CD4-positive, alpha-beta T cell (primary cell): ENCODE data around the gene PDLIM7. TPM values are rescaled to one million over a fixed set of nuclear protein-coding genes. Genes with fewer than 3 reads are reported as not detected.
A peak's percentile ranks its signal among the peaks of the same experiment; 100 is the strongest.

Experiments
- ATAC-seq: fragments of 200-7000 bp; cut with Tn5 transposase; one replicate; pipeline ENCODE4 v1.10.0; 2022; ENCODE audit warnings: mild to moderate bottlenecking; ENCODE audit not compliant: poor library complexity
- CTCF ChIA-PET: fragments of 350-600 bp; sonication (Branson Sonifier 250); formaldehyde crosslinking; loops from one replicate; lab custom pipeline; 2021; ENCODE audit warnings: antibody characterized with exemption, inconsistent platforms; lab: Charles Lee
- POLR2A ChIA-PET: fragments of 350-600 bp; sonication (Branson Sonifier 250); formaldehyde crosslinking; loops from one replicate; lab custom pipeline; 2021; ENCODE audit warnings: antibody characterized with exemption, inconsistent platforms; lab: Charles Lee
- DNase-seq, 14 experiments: peaks; one replicate each; pipeline ENCODE4 v3.0.0-alpha.2; 2013 to 2020; ENCODE audit warnings: mixed read lengths in 2 of 14
- H3K27ac ChIP-seq, 2 donors: one replicate each; pipeline versions ENCODE4 v1.5.1 to v1.7.0; 2013; ENCODE audit warnings: low read length in 2 of 2, low read depth in 1 of 2, mild to moderate bottlenecking in 1 of 2
- H3K27me3 ChIP-seq, 2 experiments: 1 replicate in 1 of 2; 2 replicates in 1 of 2; pipeline versions ENCODE4 v1.6.1 to v1.7.0; 2013; ENCODE audit warnings: low read length in 2 of 2, control low read depth in 1 of 2, mild to moderate bottlenecking in 1 of 2, moderate library complexity in 1 of 2; ENCODE audit not compliant: insufficient read depth in 2 of 2, control insufficient read depth in 1 of 2
- H3K36me3 ChIP-seq: one replicate; pipeline ENCODE4 v1.6.1; 2013; ENCODE audit warnings: low read length, control low read depth; ENCODE audit not compliant: insufficient read depth
- H3K4me1 ChIP-seq: one replicate; pipeline ENCODE4 v1.6.1; 2013; ENCODE audit warnings: low read length, control low read depth; ENCODE audit not compliant: insufficient read depth
- H3K4me3 ChIP-seq: one replicate; pipeline ENCODE4 v1.5.1; 2013; ENCODE audit warnings: mild to moderate bottlenecking, low read length, moderate library complexity
- H3K9me3 ChIP-seq, 2 experiments: 1 replicate in 1 of 2; 2 replicates in 1 of 2; pipeline versions ENCODE4 v1.6.1 to v1.7.0; 2013; ENCODE audit warnings: low read length in 2 of 2, mild to moderate bottlenecking in 2 of 2, control low read depth in 1 of 2, moderate library complexity in 1 of 2; ENCODE audit not compliant: control insufficient read depth in 1 of 2, insufficient read depth in 1 of 2
- H3K27ac Mint-ChIP-seq: one replicate; pipeline ENCODE4 v1.8.0; 2020; ENCODE audit warnings: mixed read lengths
- H3K27me3 Mint-ChIP-seq: one replicate; pipeline ENCODE4 v1.8.0; 2021; ENCODE audit warnings: mixed read lengths
- H3K36me3 Mint-ChIP-seq: one replicate; pipeline ENCODE4 v1.8.0; 2021; ENCODE audit warnings: low read depth, mixed read lengths
- H3K4me1 Mint-ChIP-seq: one replicate; pipeline ENCODE4 v1.8.0; 2021; ENCODE audit warnings: low read depth, mixed read lengths
- H3K4me3 Mint-ChIP-seq: one replicate; pipeline ENCODE4 v1.8.0; 2020; ENCODE audit warnings: mild to moderate bottlenecking, mixed read lengths
- H3K9me3 Mint-ChIP-seq: one replicate; pipeline ENCODE4 v1.8.0; 2020; ENCODE audit warnings: mixed read lengths
- intact Hi-C, 2 experiments: fragments of 100-400 bp; cut with DNase I in 1 of 2; cut with micrococcal nuclease in 1 of 2; formaldehyde crosslinking; loops; one replicate each; pipeline versions ENCODE4 v1.15.1 to v1.9.0; 2023 to 2025; cut with DNase I, micrococcal nuclease
- total RNA-seq, 174 experiments: library from RNA in 2 of 174; stranded (reverse) in 2 of 174; gene quantifications; one replicate each; pipeline ENCODE4 v1.2.3 and lab custom pipeline; 2021 to 2026
- TF ChIP-seq, protein P1 (sequence below): fragments of 200-600 bp; IDR thresholded peaks from one replicate; pipeline ENCODE4 v1.8.0; 2022; ENCODE audit warnings: antibody characterized with exemption, mild to moderate bottlenecking

PDLIM7 gene
- total RNA-seq, 2 experiments from 2014 or later = 5.2 to 6.0 TPM

DNA sequence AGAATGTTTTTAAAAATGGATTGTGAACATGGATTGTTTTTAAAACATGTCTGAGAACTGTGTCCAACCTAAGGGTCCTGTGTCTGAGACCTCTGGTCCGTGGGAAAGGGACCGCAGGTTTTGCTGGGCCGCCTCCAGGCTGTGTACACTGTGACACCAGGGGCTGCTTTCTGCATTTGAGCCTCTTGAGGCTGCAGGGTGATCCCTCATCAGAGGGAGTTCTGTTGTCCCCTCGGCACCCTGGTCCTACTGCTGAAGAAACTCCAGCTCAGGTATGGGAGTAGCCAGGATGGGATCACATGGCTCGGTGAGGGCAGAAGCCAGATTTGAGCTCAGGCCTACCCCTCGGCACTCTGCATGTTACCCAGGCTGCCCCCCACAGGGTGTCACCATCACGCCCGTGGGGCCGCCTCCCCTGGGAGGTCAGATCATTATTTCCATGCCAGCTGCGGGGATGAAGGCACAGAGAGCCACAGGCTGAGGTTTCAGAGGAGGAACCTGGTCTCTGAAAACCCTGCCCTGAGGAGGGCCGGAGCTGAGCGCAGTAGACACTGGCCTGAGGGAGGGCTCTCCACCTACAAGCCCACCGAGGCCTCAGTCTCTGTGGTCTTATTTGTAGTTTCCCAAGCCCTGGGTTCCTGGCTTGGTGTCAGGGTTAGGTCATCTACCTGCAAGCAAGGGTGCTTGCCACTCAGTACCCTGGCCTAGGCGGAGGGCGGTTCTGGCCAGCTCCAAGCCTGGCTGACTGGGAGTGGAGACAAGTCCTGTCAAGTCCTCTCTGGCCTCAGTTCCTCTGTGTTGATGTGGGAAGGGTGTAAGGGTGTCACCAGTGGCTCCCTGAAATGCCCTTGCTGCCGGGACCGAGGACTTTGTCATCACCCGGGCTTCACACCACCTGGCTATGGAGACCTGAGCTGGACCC lies 48.0 kb downstream of the PDLIM7 start:
- H3K9me3 Mint-ChIP-seq = no peaks in the 10 kb centered on the region
- no peaks in the 10 kb centered on the region for H3K27me3 ChIP-seq
- ChIA-PET POLR2A (interaction anchor here (0.6 to 15.3 kb wide), 8 partner anchors 9 to 149 kb away, joined by 3 to 661 read pairs (median 10); partner anchors contain the start of genes F12, GRK6, PDLIM7 and PFN3), CTCF (interaction anchor here (0.9 to 16.6 kb wide), 4 partner anchors 18 to 59 kb away, joined by 3 to 352 read pairs (median 3); partner anchors contain the start of genes F12 and PFN3)
- ATAC-seq (no peak), DNase-seq (no peak)
- no peak overlapping the region for H3K27ac ChIP-seq
- no peaks in the 10 kb centered on the region for H3K27me3 Mint-ChIP-seq
- intact Hi-C loops = no loop called here
- peak overlapping the region; percentile 49 for H3K27ac Mint-ChIP-seq
- no peaks in the 10 kb centered on the region for H3K36me3 ChIP-seq
- H3K4me3 ChIP-seq = no peak overlapping the region
- peaks cover 64% of the 10 kb centered on the region for H3K4me1 Mint-ChIP-seq
- peaks cover 69% of the 10 kb centered on the region for H3K4me1 ChIP-seq
- H3K9me3 ChIP-seq = no peaks in the 10 kb centered on the region
- TF ChIP-seq, protein P1, sequence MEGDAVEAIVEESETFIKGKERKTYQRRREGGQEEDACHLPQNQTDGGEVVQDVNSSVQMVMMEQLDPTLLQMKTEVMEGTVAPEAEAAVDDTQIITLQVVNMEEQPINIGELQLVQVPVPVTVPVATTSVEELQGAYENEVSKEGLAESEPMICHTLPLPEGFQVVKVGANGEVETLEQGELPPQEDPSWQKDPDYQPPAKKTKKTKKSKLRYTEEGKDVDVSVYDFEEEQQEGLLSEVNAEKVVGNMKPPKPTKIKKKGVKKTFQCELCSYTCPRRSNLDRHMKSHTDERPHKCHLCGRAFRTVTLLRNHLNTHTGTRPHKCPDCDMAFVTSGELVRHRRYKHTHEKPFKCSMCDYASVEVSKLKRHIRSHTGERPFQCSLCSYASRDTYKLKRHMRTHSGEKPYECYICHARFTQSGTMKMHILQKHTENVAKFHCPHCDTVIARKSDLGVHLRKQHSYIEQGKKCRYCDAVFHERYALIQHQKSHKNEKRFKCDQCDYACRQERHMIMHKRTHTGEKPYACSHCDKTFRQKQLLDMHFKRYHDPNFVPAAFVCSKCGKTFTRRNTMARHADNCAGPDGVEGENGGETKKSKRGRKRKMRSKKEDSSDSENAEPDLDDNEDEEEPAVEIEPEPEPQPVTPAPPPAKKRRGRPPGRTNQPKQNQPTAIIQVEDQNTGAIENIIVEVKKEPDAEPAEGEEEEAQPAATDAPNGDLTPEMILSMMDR = no peak
- H3K36me3 Mint-ChIP-seq = peaks cover 18% of the 10 kb centered on the region
- H3K4me3 Mint-ChIP-seq = peak overlapping the region; percentile 71

DNA sequence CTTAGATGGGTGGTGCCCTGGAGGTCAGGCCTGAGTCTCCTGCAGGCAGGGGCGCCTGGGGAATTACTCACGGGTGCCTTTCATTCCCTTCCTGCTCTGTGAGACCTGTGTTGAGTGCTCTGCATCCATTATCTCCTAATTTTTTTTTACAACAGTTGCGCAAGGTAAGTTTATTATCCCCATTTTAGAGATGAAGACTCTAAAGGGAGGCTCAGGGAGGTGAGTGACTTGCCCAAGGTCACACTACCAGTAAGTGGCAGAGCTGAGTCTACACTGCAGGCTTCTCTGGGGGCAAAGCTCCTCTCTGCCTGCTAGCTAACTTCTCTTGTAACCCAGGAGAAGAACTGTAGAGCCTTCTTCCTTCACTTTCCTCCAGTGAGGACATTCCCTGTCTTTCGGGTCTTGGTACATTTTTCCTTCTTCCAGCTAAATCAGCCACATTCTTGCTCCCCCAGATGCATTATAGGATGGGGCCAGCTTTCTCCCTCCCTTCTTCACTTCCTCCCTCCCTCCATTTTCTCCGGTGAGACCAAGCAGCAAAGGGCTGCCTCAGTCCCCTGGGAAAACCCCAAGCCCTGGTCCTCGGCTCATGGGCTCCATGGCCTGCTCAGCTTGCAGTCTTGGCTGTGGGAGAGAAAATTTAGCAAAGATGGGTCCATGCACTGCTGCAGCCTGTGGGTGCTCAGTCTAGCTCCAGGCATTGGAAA lies 49.0 kb downstream of the PDLIM7 start:
- TF ChIP-seq, protein P1 = no peak
- peaks cover 15% of the 10 kb centered on the region for H3K36me3 Mint-ChIP-seq
- CTCF ChIA-PET = interaction anchor here (0.9 to 16.6 kb wide), 5 partner anchors 17 to 58 kb away, joined by 3 to 352 read pairs (median 3); partner anchors contain the start of genes F12 and PFN3
- intact Hi-C loops = no loop called here
- Histone ChIP-seq H3K27me3 (no peaks in the 10 kb centered on the region), H3K27ac (no peak overlapping the region), H3K4me1 (peaks cover 68% of the 10 kb centered on the region), H3K36me3 (no peaks in the 10 kb centered on the region), H3K4me3 (no peak overlapping the region), H3K9me3 (no peaks in the 10 kb centered on the region)
- H3K4me1 Mint-ChIP-seq = peaks cover 64% of the 10 kb centered on the region
- H3K4me3 Mint-ChIP-seq = peak overlapping the region; percentile 71
- DNase-seq = peak in 1 of 14 experiments; percentile 33
- POLR2A ChIA-PET = interaction anchor here (0.7 to 15.3 kb wide), 8 partner anchors 7 to 86 kb away, joined by 3 to 661 read pairs (median 10); partner anchors contain the start of genes F12, GRK6 and PFN3
- no peaks in the 10 kb centered on the region for H3K27me3 Mint-ChIP-seq
- no peak for ATAC-seq
- no peaks in the 10 kb centered on the region for H3K9me3 Mint-ChIP-seq
- peak overlapping the region; percentile 81 for H3K27ac Mint-ChIP-seq

DNA sequence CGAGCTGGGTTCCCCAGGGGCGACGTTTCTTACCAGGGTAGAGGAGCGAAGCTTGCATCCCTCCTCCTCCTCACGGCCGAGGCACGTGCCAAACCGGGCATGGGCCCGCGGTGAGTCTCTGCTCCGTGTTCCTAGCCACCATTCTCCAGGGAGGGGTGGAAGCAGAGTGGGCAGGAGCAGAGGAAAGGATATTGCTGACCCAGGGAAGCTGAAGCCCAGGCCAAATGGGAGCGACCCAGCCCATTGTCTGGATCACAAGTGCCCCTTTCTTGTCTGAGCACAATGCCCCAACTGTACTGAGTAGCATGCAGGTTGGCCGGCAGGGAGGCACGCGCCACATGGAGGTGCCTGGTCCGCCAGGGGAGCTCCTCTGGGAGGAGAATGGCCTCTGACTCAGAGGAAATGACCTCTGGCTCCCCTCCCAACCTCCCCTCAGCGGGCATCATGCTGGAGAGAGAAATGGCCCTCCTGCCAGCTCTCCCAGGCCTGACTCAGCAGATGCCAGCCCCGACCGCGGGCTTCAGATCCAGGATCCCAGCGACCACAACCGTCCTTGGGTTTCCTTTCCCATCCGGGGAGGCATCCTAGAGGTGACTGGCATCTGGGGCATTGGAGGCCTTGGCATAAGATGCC lies 49.7 kb downstream of the PDLIM7 start:
- Mint-ChIP-seq H3K4me3 (peak overlapping the region; percentile 71), H3K4me1 (peaks cover 57% of the 10 kb centered on the region), H3K27ac (peak overlapping the region; percentile 81), H3K27me3 (no peaks in the 10 kb centered on the region), H3K9me3 (no peaks in the 10 kb centered on the region), H3K36me3 (peaks cover 22% of the 10 kb centered on the region)
- POLR2A ChIA-PET = interaction anchor here (0.8 to 15.3 kb wide), 8 partner anchors 8 to 84 kb away, joined by 3 to 661 read pairs (median 10); partner anchors contain the start of genes F12, GRK6 and PFN3
- Histone ChIP-seq H3K4me3 (peak overlapping the region; percentile 19), H3K4me1 (peaks cover 68% of the 10 kb centered on the region), H3K36me3 (peaks cover 5% of the 10 kb centered on the region), H3K9me3 (no peaks in the 10 kb centered on the region), H3K27ac (no peak overlapping the region), H3K27me3 (no peaks in the 10 kb centered on the region)
- TF ChIP-seq, protein P1 = no peak
- ATAC-seq (peak; percentile 2), DNase-seq (peak in 3 of 14 experiments; percentile 23 to 66 (median 57))
- CTCF ChIA-PET = interaction anchor here (0.8 to 16.6 kb wide), 8 partner anchors 7 to 144 kb away, joined by 3 to 352 read pairs (median 7); partner anchors contain the start of genes F12, PFN3, PRELID1 and RAB24
- intact Hi-C loops = no loop called here
